ENCODE data around the gene ARMC6.

The ARMC6 gene

GRCh38 chr19:19064811-19065745 lies 31.7 kb downstream of the ARMC6 start:
- Histone ChIP-seq H3K4me2 (ENCODE audit: low read depth, low read length) (peak overlapping the region; percentile 80), H3K4me1 (ENCODE audit: low read length) (peaks cover 27% of the 10 kb centered on the region), H3K79me2 (ENCODE audit: low read length) (peaks cover 47% of the 10 kb centered on the region), H3F3A (ENCODE audit: insufficient read depth, low read length) (peaks cover 56% of the 10 kb centered on the region), H3K9me3 (replicated peaks; ENCODE audit: insufficient read depth, low read length) (no peaks in the 10 kb centered on the region), H3K27ac (ENCODE audit: low read length) (peak overlapping the region; percentile 70), H3K27me3 (replicated peaks; ENCODE audit: insufficient read depth, low read length) (no peaks in the 10 kb centered on the region), H4K20me1 (ENCODE audit: insufficient read depth, low read length) (no peaks in the 10 kb centered on the region), H3K4me3 (ENCODE audit: low read length) (peak overlapping the region; percentile 86), H3K9ac (ENCODE audit: low read length) (peak overlapping the region; percentile 78), H2AFZ (ENCODE audit: low read length) (peak overlapping the region; percentile 28), H3K36me3 (replicated peaks; ENCODE audit: insufficient read depth, low read length) (no peaks in the 10 kb centered on the region), H3K9me2 (replicated peaks; ENCODE audit: insufficient read depth, low read length) (no peaks in the 10 kb centered on the region)
- peak; percentile 49 for DNase-seq
- TF ChIP-seq EZH2phosphoT487 (IDR thresholded peaks at IDR 0.05; ENCODE audit: low read length) = no peak

DNA sequence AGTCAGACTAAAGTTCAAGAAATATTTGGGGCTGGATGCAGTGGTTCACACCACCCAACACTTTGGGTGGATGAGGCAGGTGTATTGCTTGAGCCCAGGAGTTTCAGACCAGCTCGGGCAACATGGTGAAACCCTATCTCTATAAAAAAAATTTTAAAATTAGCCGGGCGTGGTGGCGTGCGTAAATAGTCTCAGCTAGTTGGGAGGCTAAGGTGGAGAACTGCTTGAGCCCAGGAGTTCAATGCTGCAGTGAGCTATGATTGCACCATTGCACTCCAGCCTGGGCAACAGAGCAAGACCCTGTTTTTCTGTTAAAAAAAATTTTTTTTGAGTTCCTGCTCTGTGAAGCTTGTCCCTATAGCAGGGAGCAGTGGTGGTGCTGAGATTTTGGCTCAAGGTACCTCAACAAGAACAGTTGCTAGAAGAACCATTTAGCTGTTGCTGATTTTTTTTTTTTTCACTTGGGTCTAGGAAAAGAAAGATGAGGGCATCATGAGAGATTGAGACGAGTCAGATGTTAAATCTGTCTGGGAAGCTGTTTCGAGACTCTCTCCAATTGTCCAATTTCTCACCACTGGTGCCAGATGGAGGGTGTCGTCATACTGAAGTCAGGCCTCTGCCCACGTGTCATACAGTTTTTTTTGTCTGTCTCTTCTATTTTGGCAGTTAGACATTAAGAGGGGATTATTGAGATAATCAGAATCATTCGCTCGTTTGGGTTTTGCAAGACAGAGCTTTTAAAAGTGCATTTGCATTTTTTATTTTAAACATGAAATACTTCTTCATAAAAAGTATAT lies 34.1 kb downstream of the ARMC6 start:
- Histone ChIP-seq H3F3A (ENCODE audit: insufficient read depth, low read length) (peaks cover 48% of the 10 kb centered on the region), H3K4me1 (ENCODE audit: low read length) (peaks cover 27% of the 10 kb centered on the region), H3K27ac (ENCODE audit: low read length) (peak overlapping the region; percentile 81), H3K9me2 (replicated peaks; ENCODE audit: insufficient read depth, low read length) (no peaks in the 10 kb centered on the region), H3K9me3 (replicated peaks; ENCODE audit: insufficient read depth, low read length) (no peaks in the 10 kb centered on the region), H3K36me3 (replicated peaks; ENCODE audit: insufficient read depth, low read length) (no peaks in the 10 kb centered on the region), H3K4me3 (ENCODE audit: low read length) (peak overlapping the region; percentile 23), H4K20me1 (ENCODE audit: insufficient read depth, low read length) (no peaks in the 10 kb centered on the region), H3K4me2 (ENCODE audit: low read depth, low read length) (peak overlapping the region; percentile 80), H3K9ac (ENCODE audit: low read length) (peak overlapping the region; percentile 46; the same call in 1 of the 2 replicates), H2AFZ (ENCODE audit: low read length) (no peak overlapping the region), H3K79me2 (ENCODE audit: low read length) (peaks cover 70% of the 10 kb centered on the region), H3K27me3 (replicated peaks; ENCODE audit: insufficient read depth, low read length) (no peaks in the 10 kb centered on the region)
- TF ChIP-seq CTCF (IDR thresholded peaks at IDR 0.05; ENCODE audit: low read length) = no peak
- TF ChIP-seq EZH2 (optimal IDR thresholded peaks at IDR 0.05; ENCODE audit: low read depth, low read length) = no peak
- no peak for TF ChIP-seq EZH2phosphoT487 (IDR thresholded peaks at IDR 0.05; ENCODE audit: low read length)
- peak; percentile 58 for DNase-seq

DNA sequence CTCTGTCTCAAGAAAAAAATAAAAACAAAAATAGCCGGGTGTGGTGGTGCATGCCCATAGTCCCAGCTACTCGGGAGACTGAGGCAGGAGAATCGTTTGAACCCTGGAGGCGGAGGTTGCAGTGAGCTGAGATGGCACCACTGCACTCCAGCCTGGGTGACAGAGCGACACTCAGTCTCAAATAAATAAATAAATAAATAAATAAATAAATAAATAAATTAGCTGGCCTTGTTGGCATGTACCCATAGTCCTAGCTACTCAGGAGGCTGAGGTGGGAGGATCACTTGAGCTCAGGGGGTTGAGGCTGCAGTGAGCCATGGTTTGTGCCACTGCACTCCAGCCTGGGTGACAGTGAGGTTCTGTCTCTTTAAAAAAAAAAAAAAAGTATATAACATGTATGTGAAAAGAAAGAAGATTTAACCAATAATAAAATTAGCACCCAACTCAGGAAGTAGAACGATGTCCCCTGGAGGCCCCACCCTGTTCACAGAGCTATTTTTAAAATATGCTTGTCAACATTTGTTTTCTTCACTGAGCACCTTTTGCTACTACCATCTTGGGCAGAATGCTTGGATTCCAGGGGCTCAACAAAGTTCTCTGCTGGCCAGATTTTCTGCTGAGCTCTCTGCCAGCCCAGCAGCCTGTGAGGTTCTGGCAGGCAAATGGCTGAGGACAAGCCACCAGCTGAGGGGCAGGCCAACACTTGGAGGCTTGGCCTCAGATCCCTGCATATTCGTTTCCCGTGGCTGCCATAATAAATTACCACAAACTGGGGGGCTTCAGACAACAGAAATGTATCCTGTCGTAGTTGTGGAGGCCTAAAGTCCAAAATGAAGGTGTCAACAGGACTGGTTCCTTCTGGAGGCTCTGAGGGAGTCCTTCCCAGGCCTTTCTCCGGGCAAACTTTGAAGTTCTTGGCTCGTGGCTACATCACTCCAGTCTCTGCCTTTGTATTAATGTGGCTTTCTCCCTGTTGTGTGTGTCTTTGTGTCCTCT lies 35.6 kb downstream of the ARMC6 start:
- Histone ChIP-seq H3K4me3 (ENCODE audit: low read length) (peak overlapping the region; percentile 28; the same call in 1 of the 2 replicates), H3K9me2 (replicated peaks; ENCODE audit: insufficient read depth, low read length) (no peaks in the 10 kb centered on the region), H3F3A (ENCODE audit: insufficient read depth, low read length) (peaks cover 44% of the 10 kb centered on the region), H4K20me1 (ENCODE audit: insufficient read depth, low read length) (no peaks in the 10 kb centered on the region), H3K4me2 (ENCODE audit: low read depth, low read length) (peak overlapping the region; percentile 76), H2AFZ (ENCODE audit: low read length) (peak overlapping the region; percentile 14; the same call in 1 of the 2 replicates), H3K9me3 (replicated peaks; ENCODE audit: insufficient read depth, low read length) (no peaks in the 10 kb centered on the region), H3K79me2 (ENCODE audit: low read length) (peaks cover 82% of the 10 kb centered on the region), H3K9ac (ENCODE audit: low read length) (peak overlapping the region; percentile 55; the same call in 1 of the 2 replicates), H3K36me3 (replicated peaks; ENCODE audit: insufficient read depth, low read length) (no peaks in the 10 kb centered on the region), H3K27ac (ENCODE audit: low read length) (peak overlapping the region; percentile 88), H3K27me3 (replicated peaks; ENCODE audit: insufficient read depth, low read length) (no peaks in the 10 kb centered on the region), H3K4me1 (ENCODE audit: low read length) (peaks cover 27% of the 10 kb centered on the region)
- TF ChIP-seq CTCF (IDR thresholded peaks at IDR 0.05; ENCODE audit: low read length) = no peak
- TF ChIP-seq EZH2phosphoT487 (IDR thresholded peaks at IDR 0.05; ENCODE audit: low read length) = no peak
- no peak for TF ChIP-seq EZH2 (optimal IDR thresholded peaks at IDR 0.05; ENCODE audit: low read depth, low read length)
- DNase-seq = peak; percentile 74

All from MM.1S (cell line).